CD4-positive, alpha-beta memory T cell (primary cell): ENCODE results near the gene MCM6. TPM values are rescaled to one million over a fixed set of nuclear protein-coding genes. Genes with fewer than 3 reads are reported as not detected.

Source experiments
- CTCF ChIA-PET: fragments of 350-600 bp; sonication (Branson Sonifier 250); formaldehyde crosslinking; loops from one replicate; lab custom pipeline; 2021; ENCODE audit warnings: inconsistent platforms; ENCODE audit not compliant: partially characterized antibody; lab: Charles Lee
- POLR2A ChIA-PET: fragments of 350-600 bp; sonication (Branson Sonifier 250); formaldehyde crosslinking; loops from one replicate; lab custom pipeline; 2021; ENCODE audit not compliant: partially characterized antibody; lab: Charles Lee
- DNase-seq, 5 donors: peaks; one replicate each; pipeline versions ENCODE4 v3.0.0 to v3.0.0-alpha.2; 2020 to 2022; ENCODE audit warnings: mixed read lengths in 1 of 5
- H3K27ac ChIP-seq: one replicate; pipeline ENCODE4 v1.7.0; 2013; ENCODE audit warnings: low read depth, low read length
- H3K27me3 ChIP-seq: 2 replicates; pipeline ENCODE4 v1.7.0; 2013; ENCODE audit warnings: mild to moderate bottlenecking, low read length, moderate library complexity; ENCODE audit not compliant: insufficient read depth
- H3K36me3 ChIP-seq: 2 replicates; pipeline ENCODE4 v1.7.0; 2013; ENCODE audit warnings: mild to moderate bottlenecking, low read length, moderate library complexity; ENCODE audit not compliant: insufficient read depth
- H3K4me1 ChIP-seq: 2 replicates; pipeline ENCODE4 v1.7.0; 2013; ENCODE audit warnings: mild to moderate bottlenecking, low read length, moderate library complexity; ENCODE audit not compliant: insufficient read depth
- H3K4me3 ChIP-seq, 2 donors: one replicate each; pipeline ENCODE4 v1.7.0; 2013; ENCODE audit warnings: low read length in 2 of 2, mild to moderate bottlenecking in 1 of 2
- H3K9me3 ChIP-seq, 2 donors: one replicate each; pipeline ENCODE4 v1.7.0; 2013; ENCODE audit warnings: low read length in 2 of 2, control low read depth in 1 of 2; ENCODE audit not compliant: control insufficient read depth in 1 of 2
- H3K27ac Mint-ChIP-seq, 7 donors: one replicate each; pipeline ENCODE4 v1.8.0; 2020 to 2021; ENCODE audit warnings: mixed read lengths in 7 of 7, mild to moderate bottlenecking in 6 of 7, inconsistent platforms in 3 of 7, moderate library complexity in 3 of 7
- H3K27me3 Mint-ChIP-seq, 2 donors: one replicate each; pipeline ENCODE4 v1.8.0; 2020 to 2021; ENCODE audit warnings: mixed read lengths in 2 of 2
- H3K36me3 Mint-ChIP-seq, 2 donors: one replicate each; pipeline ENCODE4 v1.8.0; 2020 to 2021; ENCODE audit warnings: mixed read lengths in 2 of 2, inconsistent platforms in 1 of 2, mild to moderate bottlenecking in 1 of 2
- H3K4me1 Mint-ChIP-seq, 4 donors: one replicate each; pipeline ENCODE4 v1.8.0; 2020 to 2021; ENCODE audit warnings: mixed read lengths in 4 of 4, mild to moderate bottlenecking in 1 of 4
- H3K4me3 Mint-ChIP-seq, 8 donors: one replicate each; pipeline ENCODE4 v1.8.0; 2020 to 2021; ENCODE audit warnings: mixed read lengths in 8 of 8, mild to moderate bottlenecking in 7 of 8, moderate library complexity in 6 of 8, inconsistent platforms in 3 of 8
- H3K9me3 Mint-ChIP-seq, 8 donors: one replicate each; pipeline ENCODE4 v1.8.0; 2020 to 2021; ENCODE audit warnings: mixed read lengths in 8 of 8, mild to moderate bottlenecking in 5 of 8, inconsistent platforms in 3 of 8, moderate library complexity in 1 of 8
- intact Hi-C: fragments of 100-400 bp; cut with micrococcal nuclease; formaldehyde crosslinking; loops from one replicate; pipeline ENCODE4 v1.15.1; 2023
- polyA plus RNA-seq, 2 donors: library from polyadenylated mRNA; unstranded; fragments of 300-500 nt; fragmentation: Illumina TruSeq; gene quantifications; one replicate each; pipeline ENCODE4 v1.2.3, GENCODE V29; 2021
- total RNA-seq, 2 experiments: library from RNA; stranded (reverse); gene quantifications; one replicate each; pipeline ENCODE4 v1.2.3, GENCODE V29; 2021

MCM6 gene
- total and polyA plus RNA-seq, 4 experiments from 2014 or later: 16.1 to 32.7 (median 25.1) TPM

- Mint-ChIP-seq H3K4me3 (no peak overlapping the region), H3K4me1 (peaks cover 4 to 9% (median 6%) of the 10 kb centered on the region in 4 donors), H3K27ac (peak overlapping the region in 1 of 7 donors; percentile 43), H3K36me3 (peaks cover 13 to 30% of the 10 kb centered on the region in 2 donors), H3K27me3 (no peaks in the 10 kb centered on the region), H3K9me3 (no peaks in the 10 kb centered on the region)
- Histone ChIP-seq H3K4me1 (no peaks in the 10 kb centered on the region), H3K9me3 (no peaks in the 10 kb centered on the region), H3K36me3 (peaks cover 7% of the 10 kb centered on the region), H3K27ac (no peak overlapping the region), H3K27me3 (no peaks in the 10 kb centered on the region), H3K4me3 (no peak overlapping the region)
- intact Hi-C loops: no loop called here
- CTCF ChIA-PET: interaction anchor here (0.6 to 1.2 kb wide), 2 partner anchors 13 to 41 kb away, joined by 3 to 4 read pairs; no protein-coding TSS in a partner anchor
- DNase-seq: no peak
- POLR2A ChIA-PET: interaction anchor here (0.7 kb wide), 1 partner anchor 519 kb away, joined by 3 read pairs; no protein-coding TSS in a partner anchor
Measured at GRCh38 chr2:135838502-135838901, 37.7 kb downstream of the MCM6 start.

- H3K4me3 Mint-ChIP-seq: no peak within 1 kb of the TSS
- peaks cover 4 to 9% (median 6%) of the 10 kb centered on the region in 4 donors for H3K4me1 Mint-ChIP-seq
Measured at GRCh38 chr2:135836596-135837270, 39.5 kb downstream of the MCM6 start, which contains the start of gene LCT. Gene LCT (minus strand): TSS chr2:135837184. CDS start chr2:135837169, 15 bp downstream.

GRCh38 chr2:135832891-135833290, 43.4 kb downstream of the MCM6 start:
- no peaks in the 10 kb centered on the region for H3K9me3 ChIP-seq
- H3K27ac ChIP-seq: no peak overlapping the region
- ChIA-PET CTCF (interaction anchor here (0.7 to 1.3 kb wide), 2 partner anchors 36 to 118 kb away, joined by 3 to 6 read pairs; no protein-coding TSS in a partner anchor), POLR2A (no interaction called here)
- no peaks in the 10 kb centered on the region for H3K27me3 ChIP-seq
- H3K36me3 ChIP-seq: no peaks in the 10 kb centered on the region
- Mint-ChIP-seq H3K27me3 (no peaks in the 10 kb centered on the region), H3K4me1 (peaks cover 3 to 4% (median 3%) of the 10 kb centered on the region in 4 donors), H3K27ac (no peak overlapping the region), H3K4me3 (no peak overlapping the region), H3K36me3 (no peaks in the 10 kb centered on the region), H3K9me3 (no peaks in the 10 kb centered on the region)
- intact Hi-C loops: no loop called here
- no peak for DNase-seq
- no peak overlapping the region for H3K4me3 ChIP-seq
- no peaks in the 10 kb centered on the region for H3K4me1 ChIP-seq

More at GRCh38 chr2:135836596-135837270, 39.5 kb downstream of the MCM6 start, which contains the start of gene LCT:
- DNase-seq: no peak
- H3K36me3 Mint-ChIP-seq: peaks cover 0 to 18% of the 10 kb centered on the region in 2 donors
- H3K36me3 ChIP-seq: no peaks in the 10 kb centered on the region
- no peaks in the 10 kb centered on the region for H3K27me3 ChIP-seq
- no peak within 1 kb of the TSS for H3K27ac ChIP-seq
- intact Hi-C loops: no loop called here
- no peaks in the 10 kb centered on the region for H3K27me3 Mint-ChIP-seq
- no peaks in the 10 kb centered on the region for H3K4me1 ChIP-seq
- H3K9me3 Mint-ChIP-seq: no peaks in the 10 kb centered on the region
- H3K4me3 ChIP-seq: no peak within 1 kb of the TSS
- peak within 1 kb of the TSS in 2 of 7 donors; percentile 3 to 16 for H3K27ac Mint-ChIP-seq
- H3K9me3 ChIP-seq: no peaks in the 10 kb centered on the region
- POLR2A ChIA-PET: no interaction called here
- CTCF ChIA-PET: interaction anchor here (2.4 kb wide), 1 partner anchor 39 kb away, joined by 11 read pairs; no protein-coding TSS in a partner anchor

- Histone ChIP-seq H3K4me3 (no peak overlapping the region), H3K27me3 (no peaks in the 10 kb centered on the region), H3K27ac (no peak overlapping the region), H3K9me3 (no peaks in the 10 kb centered on the region), H3K36me3 (no peaks in the 10 kb centered on the region), H3K4me1 (no peaks in the 10 kb centered on the region)
- Mint-ChIP-seq H3K27ac (peak overlapping the region in 1 of 7 donors; percentile 37), H3K36me3 (no peaks in the 10 kb centered on the region), H3K4me3 (no peak overlapping the region), H3K4me1 (peaks cover 3 to 4% (median 3%) of the 10 kb centered on the region in 4 donors), H3K27me3 (no peaks in the 10 kb centered on the region), H3K9me3 (no peaks in the 10 kb centered on the region)
- CTCF ChIA-PET: no interaction called here
- POLR2A ChIA-PET: no interaction called here
- intact Hi-C loops: no loop called here
- no peak for DNase-seq
Measured at GRCh38 chr2:135831180-135831812, 44.9 kb downstream of the MCM6 start.

- intact Hi-C loops: no loop called here
- Histone ChIP-seq H3K9me3 (no peaks in the 10 kb centered on the region), H3K4me3 (no peak overlapping the region), H3K4me1 (no peaks in the 10 kb centered on the region), H3K27me3 (no peaks in the 10 kb centered on the region), H3K27ac (no peak overlapping the region), H3K36me3 (no peaks in the 10 kb centered on the region)
- DNase-seq: no peak
- CTCF ChIA-PET: no interaction called here
- POLR2A ChIA-PET: no interaction called here
- Mint-ChIP-seq H3K9me3 (no peaks in the 10 kb centered on the region), H3K27me3 (no peaks in the 10 kb centered on the region), H3K4me1 (no peaks in the 10 kb centered on the region), H3K36me3 (no peaks in the 10 kb centered on the region), H3K27ac (no peak overlapping the region), H3K4me3 (no peak overlapping the region)
Measured at GRCh38 chr2:135829378-135830135, 46.7 kb downstream of the MCM6 start.

GRCh38 chr2:135826544-135826943, 49.7 kb downstream of the MCM6 start:
- peaks cover 0 to 10% of the 10 kb centered on the region in 2 donors for H3K36me3 Mint-ChIP-seq
- H3K4me1 Mint-ChIP-seq: no peaks in the 10 kb centered on the region
- ChIA-PET CTCF (interaction anchor here (0.8 kb wide), 1 partner anchor 29 kb away, joined by 3 read pairs; no protein-coding TSS in a partner anchor), POLR2A (no interaction called here)
- H3K27ac ChIP-seq: no peak overlapping the region
- H3K27me3 Mint-ChIP-seq: no peaks in the 10 kb centered on the region
- H3K9me3 Mint-ChIP-seq: peaks cover 0 to 13% (median 9%) of the 10 kb centered on the region in 8 donors
- H3K4me1 ChIP-seq: no peaks in the 10 kb centered on the region
- H3K9me3 ChIP-seq: no peaks in the 10 kb centered on the region
- no peak for DNase-seq
- H3K27ac Mint-ChIP-seq: no peak overlapping the region
- H3K36me3 ChIP-seq: no peaks in the 10 kb centered on the region
- intact Hi-C loops: no loop called here
- no peaks in the 10 kb centered on the region for H3K27me3 ChIP-seq
- H3K4me3 ChIP-seq: no peak overlapping the region
- H3K4me3 Mint-ChIP-seq: no peak overlapping the region
